Natural killer cell (primary cell): Measurements from ENCODE around the gene PDGFC. TPM values are rescaled to one million over a fixed set of nuclear protein-coding genes. Genes with fewer than 3 reads are reported as not detected.

ENCODE experiments used
- ATAC-seq, 3 donors: fragments of 150-1000 bp in 2 of 3; fragments of 200-7000 bp in 1 of 3; cut with Tn5 transposase; 1 replicate in 1 of 3; 2 replicates in 2 of 3; pipeline ENCODE4 v1.10.0; 2021; ENCODE audit warnings: mild to moderate bottlenecking in 2 of 3, moderate library complexity in 2 of 3
- DNase-seq, 2 donors: peaks; one replicate each; pipeline versions ENCODE4 v3.0.0 to v3.0.0-alpha.2; 2013 to 2021; ENCODE audit warnings: mixed read lengths in 1 of 2
- H3K27ac ChIP-seq: one replicate; pipeline ENCODE4 v1.5.1; 2013; ENCODE audit warnings: mild to moderate bottlenecking, low read length
- H3K27me3 ChIP-seq: one replicate; pipeline ENCODE4 v1.6.1; 2013; ENCODE audit warnings: low read length; ENCODE audit not compliant: control insufficient read depth, insufficient read depth
- H3K36me3 ChIP-seq: one replicate; pipeline ENCODE4 v1.6.1; 2013; ENCODE audit warnings: low read length; ENCODE audit not compliant: control insufficient read depth, insufficient read depth
- H3K4me1 ChIP-seq: one replicate; pipeline ENCODE4 v1.6.1; 2013; ENCODE audit warnings: low read length; ENCODE audit not compliant: control insufficient read depth, insufficient read depth
- H3K4me3 ChIP-seq: one replicate; pipeline ENCODE4 v1.5.1; 2013; ENCODE audit warnings: low read length
- H3K9me3 ChIP-seq: one replicate; pipeline ENCODE4 v1.6.1; 2013; ENCODE audit warnings: low read length; ENCODE audit not compliant: control insufficient read depth, insufficient read depth
- H3K27ac Mint-ChIP-seq, 2 donors: one replicate each; pipeline ENCODE4 v1.8.0; 2022; ENCODE audit warnings: mild to moderate bottlenecking in 2 of 2, mixed read lengths in 2 of 2, moderate library complexity in 1 of 2
- H3K27me3 Mint-ChIP-seq, 2 donors: one replicate each; pipeline ENCODE4 v1.8.0; 2022; ENCODE audit warnings: low read depth in 2 of 2, mixed read lengths in 2 of 2
- H3K36me3 Mint-ChIP-seq: one replicate; pipeline ENCODE4 v1.8.0; 2022; ENCODE audit warnings: mixed read lengths
- H3K4me1 Mint-ChIP-seq, 2 donors: one replicate each; pipeline ENCODE4 v1.8.0; 2022; ENCODE audit warnings: mixed read lengths in 2 of 2
- H3K4me3 Mint-ChIP-seq: one replicate; pipeline ENCODE4 v1.8.0; 2022; ENCODE audit warnings: mild to moderate bottlenecking, moderate library complexity, mixed read lengths
- H3K9me3 Mint-ChIP-seq, 2 donors: one replicate each; pipeline ENCODE4 v1.8.0; 2022; ENCODE audit warnings: mixed read lengths in 2 of 2
- CTCF ChIP-seq: fragments of 200-600 bp; IDR thresholded peaks from one replicate; pipeline ENCODE4 v1.8.0; 2022; ENCODE audit warnings: antibody characterized with exemption
- WGBS: methylation state at CpG from one replicate; pipeline ENCODE4 v1.1.7; 2013; ENCODE audit warnings: missing lambda C conversion rate; ENCODE audit not compliant: insufficient coverage; 5-methylcytosine and 5-hydroxymethylcytosine counted together
- intact Hi-C: fragments of 100-400 bp; cut with micrococcal nuclease; formaldehyde crosslinking; loops from one replicate; pipeline ENCODE4 v1.14.2; 2022
- total RNA-seq, 4 donors: library from RNA; stranded (reverse); fragments of 120-200 nt in 1 of 4; gene quantifications; one replicate each; pipeline versions ENCODE4 v1.2.3 to v1.2.4, GENCODE V29; 2013 to 2022

The PDGFC gene
- total RNA-seq, 3 donors from 2014 or later (not counting 1 experiment from before 2014, with no cell fraction given): 0.72 to 1.6 (median 0.90) TPM

GRCh38 chr4:157004279-157005161 lies 32.9 kb upstream of the PDGFC start:
- ATAC-seq: no peak
- no peak overlapping the region for H3K4me3 Mint-ChIP-seq
- intact Hi-C loops: no loop called here
- no peak for DNase-seq
- no peak for TF ChIP-seq CTCF
- no peaks in the 10 kb centered on the region for H3K36me3 Mint-ChIP-seq
- no peaks in the 10 kb centered on the region for H3K27me3 Mint-ChIP-seq
- no peaks in the 10 kb centered on the region for H3K36me3 ChIP-seq
- no peaks in the 10 kb centered on the region for H3K4me1 ChIP-seq
- H3K4me3 ChIP-seq: no peak overlapping the region
- no peak overlapping the region for H3K27ac Mint-ChIP-seq
- peaks cover 4 to 10% of the 10 kb centered on the region in 2 donors for H3K9me3 Mint-ChIP-seq
- 86% methylated on average over 3 of the region's 5 CpGs for WGBS
- H3K9me3 ChIP-seq: no peaks in the 10 kb centered on the region
- H3K27me3 ChIP-seq: no peaks in the 10 kb centered on the region
- no peak overlapping the region for H3K27ac ChIP-seq
- no peaks in the 10 kb centered on the region for H3K4me1 Mint-ChIP-seq

- H3K4me3 ChIP-seq: no peak overlapping the region
- no peaks in the 10 kb centered on the region for H3K4me1 ChIP-seq
- H3K9me3 Mint-ChIP-seq: peaks cover 9 to 16% of the 10 kb centered on the region in 2 donors
- H3K27me3 Mint-ChIP-seq: no peaks in the 10 kb centered on the region
- no peaks in the 10 kb centered on the region for H3K4me1 Mint-ChIP-seq
- H3K36me3 Mint-ChIP-seq: peaks cover 8% of the 10 kb centered on the region
- intact Hi-C loops: no loop called here
- TF ChIP-seq CTCF: no peak
- no peak for ATAC-seq
- no peak overlapping the region for H3K27ac Mint-ChIP-seq
- no peak overlapping the region for H3K27ac ChIP-seq
- peaks cover 6% of the 10 kb centered on the region for H3K9me3 ChIP-seq
- 34% methylated on average over 2 of the region's 2 CpGs for WGBS
- no peaks in the 10 kb centered on the region for H3K27me3 ChIP-seq
- no peak overlapping the region for H3K4me3 Mint-ChIP-seq
- H3K36me3 ChIP-seq: no peaks in the 10 kb centered on the region
- no peak for DNase-seq
These were observed 27.5 kb upstream of the PDGFC start for GRCh38 chr4:156999175-156999517.

DNA sequence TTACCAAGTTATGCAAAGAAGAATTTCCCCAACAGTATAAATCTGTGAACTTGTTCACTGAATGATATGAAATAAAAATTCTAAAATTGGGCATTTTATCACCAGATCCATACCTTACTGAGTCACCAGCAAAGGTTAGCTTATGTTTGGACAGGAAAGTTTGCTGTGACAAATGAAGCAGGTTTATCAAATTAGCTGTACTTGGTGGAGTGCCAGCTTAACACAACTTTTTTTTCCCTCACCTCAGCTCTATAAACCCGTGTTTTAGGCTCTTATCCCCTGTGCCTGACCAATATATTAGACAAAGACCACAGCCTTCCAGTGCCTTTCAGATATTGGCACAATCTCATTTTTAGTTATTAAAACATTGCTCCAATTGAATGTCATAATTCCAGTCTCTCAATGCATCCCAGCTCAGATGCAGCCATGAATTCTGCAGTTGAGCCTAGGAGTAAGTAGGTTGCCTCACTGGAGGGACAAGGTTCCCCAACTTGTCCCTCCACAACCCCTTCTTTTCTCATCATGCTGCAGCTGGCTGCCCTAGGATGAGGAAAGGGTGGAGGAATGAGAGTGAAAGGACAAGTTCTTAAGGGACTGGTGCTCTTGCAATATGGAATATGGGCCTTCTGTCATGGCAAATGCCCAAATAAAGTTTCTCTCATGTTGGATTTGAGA lies 27.0 kb upstream of the PDGFC start:
- Histone ChIP-seq H3K36me3 (no peaks in the 10 kb centered on the region), H3K4me3 (no peak overlapping the region), H3K27me3 (no peaks in the 10 kb centered on the region), H3K4me1 (no peaks in the 10 kb centered on the region), H3K9me3 (peaks cover 6% of the 10 kb centered on the region), H3K27ac (no peak overlapping the region)
- Mint-ChIP-seq H3K9me3 (peaks cover 9 to 16% of the 10 kb centered on the region in 2 donors), H3K36me3 (peaks cover 8% of the 10 kb centered on the region), H3K27ac (no peak overlapping the region), H3K27me3 (no peaks in the 10 kb centered on the region), H3K4me3 (no peak overlapping the region), H3K4me1 (no peaks in the 10 kb centered on the region)
- no peak for TF ChIP-seq CTCF
- intact Hi-C loops: no loop called here
- DNase-seq: no peak
- 48% methylated on average over 1 of the region's 1 CpG for WGBS
- ATAC-seq: no peak
